ENCODE measurements around the gene TRIM37. TPM values are rescaled to one million over a fixed set of nuclear protein-coding genes. Genes with fewer than 3 reads are reported as not detected.

Gene TRIM37
- total and polyA plus RNA-seq, 11 donors = 5.8 to 26.2 (median 19.1) TPM

- no peaks in the 10 kb centered on the region for H3K27me3 ChIP-seq
- DNase-seq = no peak
- no peaks in the 10 kb centered on the region for H3K4me1 ChIP-seq
- ATAC-seq = no peak
- no peak for TF ChIP-seq POLR2A (IDR thresholded peaks at IDR 0.05)
- no peak overlapping the region for H3K27ac ChIP-seq
- intact Hi-C loops (cut with DNase I) = no loop called here
- H3K9me3 ChIP-seq = no peaks in the 10 kb centered on the region
- H3K36me3 ChIP-seq = peaks cover 0 to 44% (median 31%) of the 10 kb centered on the region in 9 donors
- H3K4me3 ChIP-seq = no peak overlapping the region
- 88 to 99% (median 97%) methylated on average over 6 of the region's 6 CpGs for WGBS, 4 donors
Observed at GRCh38 chr17:59124665-59125064, 18.0 kb upstream of the TRIM37 start.

- no peaks in the 10 kb centered on the region for H3K27me3 ChIP-seq
- DNase-seq (no peak), ATAC-seq (no peak)
- H3K4me1 ChIP-seq = no peaks in the 10 kb centered on the region
- WGBS, 4 donors = 94 to 100% (median 97%) methylated on average over 9 of the region's 9 CpGs
- H3K9me3 ChIP-seq = no peaks in the 10 kb centered on the region
- no peak overlapping the region for H3K4me3 ChIP-seq
- intact Hi-C loops (cut with DNase I) = no loop called here
- TF ChIP-seq CTCF (IDR thresholded peaks at IDR 0.05) (no peak), POLR2A (IDR thresholded peaks at IDR 0.05) (no peak)
- H3K27ac ChIP-seq = no peak overlapping the region
- peaks cover 0 to 49% (median 40%) of the 10 kb centered on the region in 9 donors for H3K36me3 ChIP-seq
Observed at GRCh38 chr17:59121901-59122480, 15.3 kb upstream of the TRIM37 start.

GRCh38 chr17:59115474-59115873, 8.8 kb upstream of the TRIM37 start:
- TF ChIP-seq POLR2A (IDR thresholded peaks at IDR 0.05) (no peak), CTCF (IDR thresholded peaks at IDR 0.05) (no peak)
- Histone ChIP-seq H3K27ac (no peak overlapping the region), H3K27me3 (no peaks in the 10 kb centered on the region), H3K4me3 (no peak overlapping the region), H3K9me3 (no peaks in the 10 kb centered on the region), H3K4me1 (no peaks in the 10 kb centered on the region), H3K36me3 (peaks cover 0 to 66% (median 52%) of the 10 kb centered on the region in 9 donors)
- WGBS, 4 donors = 88 to 92% (median 92%) methylated on average over 9 of the region's 9 CpGs
- ATAC-seq (no peak), DNase-seq (no peak)
- intact Hi-C loops (cut with DNase I) = no loop called here

- no peaks in the 10 kb centered on the region for H3K27me3 ChIP-seq
- WGBS, 4 donors = 82 to 92% (median 86%) methylated on average over 3 of the region's 3 CpGs
- ATAC-seq (no peak), DNase-seq (no peak)
- H3K36me3 ChIP-seq = peaks cover 0 to 33% (median 24%) of the 10 kb centered on the region in 9 donors
- peaks cover 0 to 14% (median 5%) of the 10 kb centered on the region in 12 donors for H3K4me1 ChIP-seq
- intact Hi-C loops (cut with DNase I) = no loop called here
- no peak for TF ChIP-seq POLR2A (IDR thresholded peaks at IDR 0.05)
- no peak for TF ChIP-seq CTCF (IDR thresholded peaks at IDR 0.05)
- no peak overlapping the region for H3K27ac ChIP-seq
- H3K4me3 ChIP-seq = no peak overlapping the region
- no peaks in the 10 kb centered on the region for H3K9me3 ChIP-seq
Observed at GRCh38 chr17:59111539-59111938, 4.9 kb upstream of the TRIM37 start.

- TF ChIP-seq CTCF (IDR thresholded peaks at IDR 0.05) (no peak), POLR2A (IDR thresholded peaks at IDR 0.05) (no peak)
- DNase-seq (no peak), ATAC-seq (no peak)
- Histone ChIP-seq H3K9me3 (no peaks in the 10 kb centered on the region), H3K4me3 (no peak overlapping the region), H3K36me3 (peaks cover 0 to 29% (median 21%) of the 10 kb centered on the region in 9 donors), H3K27ac (no peak overlapping the region), H3K27me3 (no peaks in the 10 kb centered on the region), H3K4me1 (peaks cover 0 to 14% (median 5%) of the 10 kb centered on the region in 12 donors)
- intact Hi-C loops (cut with DNase I) = no loop called here
Observed at GRCh38 chr17:59110973-59111372, 4.3 kb upstream of the TRIM37 start.
